HG03135 (cell line): ENCODE data around the gene OR51V1.
"Not testable (repeated sequence)": the region's sequence is repeated elsewhere in the genome, so short reads cannot be mapped to it uniquely, and the experiment has no call there.

ENCODE experiments used
- ATAC-seq: cut with Tn5 transposase; IDR thresholded peaks from one replicate; pipeline ENCODE4 v1.9.1; 2021; ENCODE audit warnings: mild to moderate bottlenecking, moderate library complexity; ENCODE audit not compliant: unreplicated experiment

The OR51V1 gene

DNA sequence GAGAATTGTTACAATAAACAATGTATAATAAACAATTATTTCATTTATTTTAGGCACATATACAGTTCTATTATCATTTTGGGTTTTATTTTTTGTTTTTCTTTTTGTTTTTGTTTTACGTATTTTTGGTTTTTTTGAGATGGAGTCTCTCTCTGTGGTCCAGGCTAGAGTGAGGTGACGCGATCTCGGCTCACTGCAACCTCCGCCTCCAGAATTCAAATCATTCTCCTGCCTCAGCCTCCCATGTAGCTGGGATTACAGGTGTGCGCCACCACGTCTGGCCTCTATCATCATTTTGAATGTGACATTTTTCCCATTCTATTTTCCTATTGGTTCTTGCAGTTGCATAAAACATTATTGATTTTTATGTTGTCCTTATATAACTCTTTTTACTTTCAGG lies 25.5 kb downstream of the OR51V1 start:
- ATAC-seq = no peak

GRCh38 chr11:5171856-5172255 lies 28.6 kb downstream of the OR51V1 start:
- no peak for ATAC-seq

DNA sequence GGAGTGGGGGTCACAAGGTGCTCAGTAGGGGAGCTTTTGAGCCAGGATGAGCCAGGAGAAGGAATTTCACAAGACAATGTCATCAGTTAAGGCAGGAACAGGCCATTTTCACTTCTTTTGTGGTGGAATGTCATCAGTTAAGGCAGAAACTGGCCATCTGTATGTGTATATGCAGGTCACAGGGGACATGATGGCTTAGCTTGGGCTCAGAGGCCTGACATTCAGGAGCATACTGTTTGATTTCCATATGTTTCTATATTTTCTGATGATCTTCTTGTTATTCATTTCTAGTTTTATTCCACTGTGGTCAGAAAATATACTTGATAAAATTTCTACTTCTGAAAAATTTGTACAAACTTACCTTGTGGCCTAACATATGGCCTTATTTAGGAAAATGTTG lies 34.6 kb downstream of the OR51V1 start:
- not testable (repeated sequence) for ATAC-seq

DNA sequence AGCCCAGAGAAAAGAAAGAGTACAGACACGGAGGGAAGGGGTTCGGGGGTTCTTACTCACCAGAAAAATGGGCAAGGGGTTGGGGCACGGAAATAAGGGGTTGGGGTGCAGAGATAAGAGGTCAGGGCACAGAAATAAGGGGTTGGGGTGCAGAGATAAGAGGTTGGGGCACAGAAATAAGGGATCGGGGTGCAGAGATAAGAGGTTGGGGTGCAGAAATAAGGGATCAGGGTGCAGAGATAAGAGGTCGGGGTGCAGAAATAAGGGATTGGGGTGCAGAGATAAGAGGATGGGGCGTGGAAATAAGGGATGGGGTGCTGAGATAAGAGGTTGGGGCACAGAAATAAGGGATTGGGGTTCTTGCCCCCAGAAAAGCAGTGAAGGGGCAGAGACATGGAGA lies 35.7 kb downstream of the OR51V1 start:
- ATAC-seq = not testable (repeated sequence)

DNA sequence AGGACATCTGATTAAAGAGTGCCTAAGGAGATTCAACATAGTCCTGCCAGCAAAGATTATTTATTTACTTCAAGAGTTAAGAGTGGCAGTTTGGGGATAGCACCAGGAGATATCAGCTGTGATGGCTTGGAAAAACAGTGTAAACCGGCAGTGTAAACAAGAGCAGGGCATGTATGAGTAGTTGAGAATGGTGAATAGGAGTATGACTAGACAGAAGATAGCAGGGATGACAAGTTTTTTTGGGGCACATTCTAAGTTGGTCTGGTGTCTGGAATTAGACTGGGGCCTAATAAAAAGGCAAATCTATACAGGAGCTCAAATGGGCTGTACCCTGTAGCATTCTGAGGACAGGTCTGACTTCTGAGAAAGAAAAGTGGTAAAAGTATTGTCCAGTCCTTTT lies 39.4 kb downstream of the OR51V1 start:
- ATAC-seq = not testable (repeated sequence)

DNA sequence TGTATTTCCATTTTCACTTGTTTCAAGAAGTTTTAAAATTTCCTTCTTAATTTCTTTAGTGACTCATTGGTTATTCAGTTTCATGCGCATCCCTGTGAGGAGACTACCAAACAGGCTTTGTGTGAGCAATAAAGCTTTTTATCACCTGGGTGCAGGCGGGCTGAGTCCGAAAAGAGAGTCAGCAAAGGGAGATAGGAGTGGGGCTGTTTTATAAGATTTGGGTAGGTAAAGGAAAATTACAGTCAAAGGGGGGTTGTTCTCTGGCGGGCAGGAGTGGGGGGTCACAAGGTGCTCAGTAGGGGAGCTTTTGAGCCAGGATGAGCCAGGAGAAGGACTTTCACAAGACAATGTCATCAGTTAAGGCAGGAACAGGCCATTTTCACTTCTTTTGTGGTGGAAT lies 40.3 kb downstream of the OR51V1 start:
- not testable (repeated sequence) for ATAC-seq

GRCh38 chr11:5159806-5160205 lies 40.7 kb downstream of the OR51V1 start:
- ATAC-seq = no peak

DNA sequence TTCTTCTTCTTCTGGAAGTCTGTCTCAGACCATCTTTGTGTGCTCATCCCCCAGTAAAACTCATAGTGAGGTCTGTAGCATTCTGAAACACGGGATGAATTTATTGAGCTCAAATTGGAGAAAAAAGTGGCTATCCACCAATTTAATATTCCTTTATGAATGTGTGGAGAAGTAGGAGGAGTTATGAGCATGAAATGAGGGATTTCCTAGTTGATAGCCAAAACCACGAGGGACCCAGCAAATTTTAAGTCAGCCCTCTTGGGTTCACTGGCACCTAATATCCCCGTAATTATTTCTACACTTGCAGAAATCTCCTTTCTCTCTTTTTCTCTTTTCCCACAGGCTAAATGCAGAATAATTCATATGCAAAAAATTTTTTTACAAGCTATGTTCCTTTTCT lies 45.8 kb downstream of the OR51V1 start, which contains the start of gene OR52A1:
OR52A1 (minus strand) TSS at position 101 of the 400 bp plus-strand sequence. CDS start 2,388 bp downstream, outside the sequence.
- ATAC-seq = no peak

DNA sequence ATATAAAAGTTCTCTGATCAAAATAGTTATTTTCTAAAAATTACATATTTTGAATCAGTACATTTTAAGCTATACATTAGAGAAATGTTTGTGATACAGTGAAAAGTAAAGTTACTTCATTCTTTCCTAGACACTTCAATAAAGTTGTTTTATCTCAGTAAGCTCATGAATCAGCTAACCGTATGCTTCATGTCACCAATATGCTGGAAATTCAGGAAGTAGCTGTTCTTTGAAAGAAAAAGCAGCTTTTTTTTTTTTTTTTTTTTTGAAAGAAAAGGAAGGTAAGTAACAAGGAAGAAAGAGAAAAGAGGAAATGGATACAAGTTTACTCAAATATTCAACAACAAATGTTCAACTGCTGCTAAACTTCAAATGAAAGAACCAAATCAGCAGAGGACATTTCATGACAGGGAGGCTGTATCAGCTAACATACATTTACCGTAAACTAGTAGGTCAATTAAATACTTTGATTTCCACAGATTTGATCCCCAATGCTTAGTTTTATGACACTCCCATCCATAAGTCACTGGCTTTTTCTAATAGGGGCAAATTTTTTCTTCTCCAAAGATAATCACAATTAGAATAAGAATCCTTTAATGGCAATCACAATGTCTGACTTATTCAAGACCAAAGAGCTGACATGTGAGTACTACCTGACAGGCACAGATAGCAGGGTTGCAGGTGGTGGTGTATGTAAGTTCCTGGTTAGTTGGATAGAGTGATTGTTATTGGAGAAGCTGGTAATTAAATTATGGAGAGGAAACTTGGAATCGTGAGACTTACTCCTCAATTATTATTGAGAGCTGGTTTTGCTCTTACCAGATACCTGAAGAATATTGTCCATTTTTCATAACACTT lies 46.7 kb downstream of the OR51V1 start:
- no peak for ATAC-seq

DNA sequence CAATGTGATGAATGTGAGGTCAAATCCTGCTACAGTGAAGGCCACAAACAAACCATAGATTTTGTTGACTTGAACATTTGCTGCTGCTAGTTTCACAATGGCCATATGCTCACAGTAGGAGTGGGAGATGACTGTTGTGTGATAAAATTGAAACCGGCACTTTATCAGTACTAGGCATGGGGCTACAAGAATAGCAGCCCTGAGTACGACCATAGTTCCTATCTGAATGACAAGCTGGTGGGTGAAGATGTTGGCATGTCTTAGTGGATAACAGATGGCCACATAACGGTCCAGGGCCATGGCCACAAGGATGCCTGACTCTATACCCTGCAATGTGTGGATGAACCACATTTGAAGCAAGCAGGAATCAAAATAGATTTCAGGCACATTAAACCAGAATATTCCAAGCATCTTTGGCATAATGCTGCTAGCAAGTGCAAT lies 48.7 kb downstream of the OR51V1 start:
- no peak for ATAC-seq
